ENCODE results near the gene CCDC9. TPM values are rescaled to one million over a fixed set of nuclear protein-coding genes. Genes with fewer than 3 reads are reported as not detected.

Gene CCDC9
- total and polyA plus RNA-seq, 2 experiments from 2014 or later, result 14.5 to 15.0 TPM

DNA sequence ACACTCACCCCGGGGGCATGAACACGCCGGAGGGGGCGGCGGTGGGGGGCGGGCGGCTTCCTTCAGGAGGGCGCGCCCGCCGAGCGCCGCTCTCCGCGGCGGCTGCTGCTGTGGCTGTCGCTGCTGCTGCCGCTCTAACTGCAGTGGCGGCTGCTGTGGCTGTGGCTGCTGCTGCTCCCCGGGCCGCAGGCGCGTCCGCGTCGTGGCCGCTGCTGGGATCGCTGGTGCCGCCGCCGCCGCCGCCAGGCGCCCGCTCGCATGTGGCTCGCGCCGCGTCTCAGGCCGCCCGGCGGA is 25.5 kb upstream of the CCDC9 start, which contains the start of gene BBC3:
Gene BBC3 (minus strand): TSS at position 279 of the 294 bp plus-strand sequence. CDS start 2,768 bp downstream, outside the sequence.
- Histone ChIP-seq H3K4me1 (ENCODE audit: insufficient read depth) (peaks cover 33% of the 10 kb centered on the region), H3K27me3 (ENCODE audit: insufficient read depth) (peaks cover 11% of the 10 kb centered on the region), H3K36me3 (ENCODE audit: insufficient read depth) (no peaks in the 10 kb centered on the region), H4K20me1 (replicated peaks; ENCODE audit: insufficient read depth) (no peaks in the 10 kb centered on the region; the same call in 1 of the 2 replicates), H3K4me2 (peak within 1 kb of the TSS; percentile 95), H3K9me2 (ENCODE audit: insufficient read depth) (no peaks in the 10 kb centered on the region), H3K27ac (ENCODE audit: low read depth) (peak within 1 kb of the TSS; percentile 96), H3F3A (replicated peaks; ENCODE audit: low read depth) (peaks cover 27% of the 10 kb centered on the region), H3K79me2 (replicated peaks; ENCODE audit: insufficient read depth) (peaks cover 24% of the 10 kb centered on the region), H2AFZ (peak within 1 kb of the TSS; percentile 66; the same call in 1 of the 2 replicates), H3K4me3 (peak within 1 kb of the TSS; percentile 96)
- Mint-ChIP-seq H3K9me3 (no peaks in the 10 kb centered on the region), H3K4me1 (peaks cover 17% of the 10 kb centered on the region), H3K27me3 (ENCODE audit: insufficient read depth, low read depth, poor library complexity) (peaks cover 21% of the 10 kb centered on the region), H3K4me3 (peak within 1 kb of the TSS; percentile 71), H3K27ac (peak within 1 kb of the TSS; percentile 80), H3K36me3 (ENCODE audit: low read depth) (no peaks in the 10 kb centered on the region; the same call in 2 of the 3 replicates)
- peak; percentile 0; the same call in 2 of the 3 replicates for ATAC-seq
- no peak for DNase-seq (ENCODE audit: low spot score)
- TF ChIP-seq, protein P1, sequence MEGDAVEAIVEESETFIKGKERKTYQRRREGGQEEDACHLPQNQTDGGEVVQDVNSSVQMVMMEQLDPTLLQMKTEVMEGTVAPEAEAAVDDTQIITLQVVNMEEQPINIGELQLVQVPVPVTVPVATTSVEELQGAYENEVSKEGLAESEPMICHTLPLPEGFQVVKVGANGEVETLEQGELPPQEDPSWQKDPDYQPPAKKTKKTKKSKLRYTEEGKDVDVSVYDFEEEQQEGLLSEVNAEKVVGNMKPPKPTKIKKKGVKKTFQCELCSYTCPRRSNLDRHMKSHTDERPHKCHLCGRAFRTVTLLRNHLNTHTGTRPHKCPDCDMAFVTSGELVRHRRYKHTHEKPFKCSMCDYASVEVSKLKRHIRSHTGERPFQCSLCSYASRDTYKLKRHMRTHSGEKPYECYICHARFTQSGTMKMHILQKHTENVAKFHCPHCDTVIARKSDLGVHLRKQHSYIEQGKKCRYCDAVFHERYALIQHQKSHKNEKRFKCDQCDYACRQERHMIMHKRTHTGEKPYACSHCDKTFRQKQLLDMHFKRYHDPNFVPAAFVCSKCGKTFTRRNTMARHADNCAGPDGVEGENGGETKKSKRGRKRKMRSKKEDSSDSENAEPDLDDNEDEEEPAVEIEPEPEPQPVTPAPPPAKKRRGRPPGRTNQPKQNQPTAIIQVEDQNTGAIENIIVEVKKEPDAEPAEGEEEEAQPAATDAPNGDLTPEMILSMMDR (conservative IDR thresholded peaks at IDR 0.05; ENCODE audit: low read depth in 2 of 2), result no peak
- peak; percentile 4; the same call in 1 of the 2 replicates for TF ChIP-seq POLR2AphosphoS5 (IDR thresholded peaks at IDR 0.05; ENCODE audit: low read depth)

DNA sequence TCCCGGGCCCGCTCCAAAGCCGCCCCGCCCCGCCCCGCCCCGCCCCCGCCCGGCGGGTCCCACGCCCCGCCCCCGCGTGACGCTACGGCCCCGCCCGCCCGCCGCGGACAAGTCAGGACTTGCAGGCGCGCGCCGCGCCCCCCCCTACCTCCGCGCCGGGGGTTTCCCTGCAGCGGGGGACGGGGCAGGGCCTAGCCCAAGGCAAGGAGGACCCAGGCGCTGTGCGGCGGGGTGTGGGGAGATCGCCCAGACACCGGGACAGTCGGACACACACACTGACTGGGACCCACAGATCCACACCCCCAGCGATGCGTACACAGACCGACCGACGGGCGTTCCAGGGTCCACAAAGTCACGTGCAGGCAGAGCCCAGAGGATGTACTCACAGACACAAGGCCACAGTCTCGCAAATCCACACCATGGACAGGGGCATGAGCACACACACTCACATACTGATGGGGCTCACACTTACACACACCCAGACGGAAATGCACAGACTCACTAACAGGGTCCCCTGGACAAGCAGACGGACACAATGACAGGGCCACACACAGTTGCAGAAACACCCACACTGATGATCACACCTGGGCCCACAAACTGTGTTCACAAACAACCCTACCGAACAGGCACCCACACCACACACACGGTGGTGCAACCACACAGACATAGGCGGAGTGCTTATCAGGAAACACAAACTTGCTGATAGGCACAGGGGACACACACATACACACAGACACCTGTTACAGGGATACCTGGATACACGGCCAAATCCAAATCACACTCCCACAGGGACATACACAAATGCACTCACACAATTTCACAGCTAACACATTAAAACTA is 24.9 kb upstream of the CCDC9 start:
- peaks cover 24% of the 10 kb centered on the region for H3K79me2 ChIP-seq (replicated peaks; ENCODE audit: insufficient read depth)
- H3F3A ChIP-seq (replicated peaks; ENCODE audit: low read depth), result peaks cover 27% of the 10 kb centered on the region
- no peaks in the 10 kb centered on the region for H3K9me3 Mint-ChIP-seq
- no peaks in the 10 kb centered on the region; the same call in 1 of the 2 replicates for H4K20me1 ChIP-seq (replicated peaks; ENCODE audit: insufficient read depth)
- DNase-seq (ENCODE audit: low spot score) (peak; percentile 85), ATAC-seq (peak; percentile 4)
- H3K4me1 ChIP-seq (ENCODE audit: insufficient read depth), result peaks cover 33% of the 10 kb centered on the region
- no peaks in the 10 kb centered on the region for H3K9me2 ChIP-seq (ENCODE audit: insufficient read depth)
- peak overlapping the region; percentile 71 for H3K4me3 Mint-ChIP-seq
- H3K27ac Mint-ChIP-seq, result peak overlapping the region; percentile 80
- H3K4me3 ChIP-seq, result peak overlapping the region; percentile 57
- H3K36me3 ChIP-seq (ENCODE audit: insufficient read depth), result no peaks in the 10 kb centered on the region
- peaks cover 17% of the 10 kb centered on the region for H3K4me1 Mint-ChIP-seq
- peak overlapping the region; percentile 79 for H3K4me2 ChIP-seq
- no peaks in the 10 kb centered on the region; the same call in 2 of the 3 replicates for H3K36me3 Mint-ChIP-seq (ENCODE audit: low read depth)
- H3K27me3 ChIP-seq (ENCODE audit: insufficient read depth), result peaks cover 11% of the 10 kb centered on the region
- peak overlapping the region; percentile 96 for H3K27ac ChIP-seq (ENCODE audit: low read depth)
- H3K27me3 Mint-ChIP-seq (ENCODE audit: insufficient read depth, low read depth, poor library complexity), result peaks cover 21% of the 10 kb centered on the region
- H2AFZ ChIP-seq, result peak overlapping the region; percentile 66; the same call in 1 of the 2 replicates
- TF ChIP-seq, protein P2, sequence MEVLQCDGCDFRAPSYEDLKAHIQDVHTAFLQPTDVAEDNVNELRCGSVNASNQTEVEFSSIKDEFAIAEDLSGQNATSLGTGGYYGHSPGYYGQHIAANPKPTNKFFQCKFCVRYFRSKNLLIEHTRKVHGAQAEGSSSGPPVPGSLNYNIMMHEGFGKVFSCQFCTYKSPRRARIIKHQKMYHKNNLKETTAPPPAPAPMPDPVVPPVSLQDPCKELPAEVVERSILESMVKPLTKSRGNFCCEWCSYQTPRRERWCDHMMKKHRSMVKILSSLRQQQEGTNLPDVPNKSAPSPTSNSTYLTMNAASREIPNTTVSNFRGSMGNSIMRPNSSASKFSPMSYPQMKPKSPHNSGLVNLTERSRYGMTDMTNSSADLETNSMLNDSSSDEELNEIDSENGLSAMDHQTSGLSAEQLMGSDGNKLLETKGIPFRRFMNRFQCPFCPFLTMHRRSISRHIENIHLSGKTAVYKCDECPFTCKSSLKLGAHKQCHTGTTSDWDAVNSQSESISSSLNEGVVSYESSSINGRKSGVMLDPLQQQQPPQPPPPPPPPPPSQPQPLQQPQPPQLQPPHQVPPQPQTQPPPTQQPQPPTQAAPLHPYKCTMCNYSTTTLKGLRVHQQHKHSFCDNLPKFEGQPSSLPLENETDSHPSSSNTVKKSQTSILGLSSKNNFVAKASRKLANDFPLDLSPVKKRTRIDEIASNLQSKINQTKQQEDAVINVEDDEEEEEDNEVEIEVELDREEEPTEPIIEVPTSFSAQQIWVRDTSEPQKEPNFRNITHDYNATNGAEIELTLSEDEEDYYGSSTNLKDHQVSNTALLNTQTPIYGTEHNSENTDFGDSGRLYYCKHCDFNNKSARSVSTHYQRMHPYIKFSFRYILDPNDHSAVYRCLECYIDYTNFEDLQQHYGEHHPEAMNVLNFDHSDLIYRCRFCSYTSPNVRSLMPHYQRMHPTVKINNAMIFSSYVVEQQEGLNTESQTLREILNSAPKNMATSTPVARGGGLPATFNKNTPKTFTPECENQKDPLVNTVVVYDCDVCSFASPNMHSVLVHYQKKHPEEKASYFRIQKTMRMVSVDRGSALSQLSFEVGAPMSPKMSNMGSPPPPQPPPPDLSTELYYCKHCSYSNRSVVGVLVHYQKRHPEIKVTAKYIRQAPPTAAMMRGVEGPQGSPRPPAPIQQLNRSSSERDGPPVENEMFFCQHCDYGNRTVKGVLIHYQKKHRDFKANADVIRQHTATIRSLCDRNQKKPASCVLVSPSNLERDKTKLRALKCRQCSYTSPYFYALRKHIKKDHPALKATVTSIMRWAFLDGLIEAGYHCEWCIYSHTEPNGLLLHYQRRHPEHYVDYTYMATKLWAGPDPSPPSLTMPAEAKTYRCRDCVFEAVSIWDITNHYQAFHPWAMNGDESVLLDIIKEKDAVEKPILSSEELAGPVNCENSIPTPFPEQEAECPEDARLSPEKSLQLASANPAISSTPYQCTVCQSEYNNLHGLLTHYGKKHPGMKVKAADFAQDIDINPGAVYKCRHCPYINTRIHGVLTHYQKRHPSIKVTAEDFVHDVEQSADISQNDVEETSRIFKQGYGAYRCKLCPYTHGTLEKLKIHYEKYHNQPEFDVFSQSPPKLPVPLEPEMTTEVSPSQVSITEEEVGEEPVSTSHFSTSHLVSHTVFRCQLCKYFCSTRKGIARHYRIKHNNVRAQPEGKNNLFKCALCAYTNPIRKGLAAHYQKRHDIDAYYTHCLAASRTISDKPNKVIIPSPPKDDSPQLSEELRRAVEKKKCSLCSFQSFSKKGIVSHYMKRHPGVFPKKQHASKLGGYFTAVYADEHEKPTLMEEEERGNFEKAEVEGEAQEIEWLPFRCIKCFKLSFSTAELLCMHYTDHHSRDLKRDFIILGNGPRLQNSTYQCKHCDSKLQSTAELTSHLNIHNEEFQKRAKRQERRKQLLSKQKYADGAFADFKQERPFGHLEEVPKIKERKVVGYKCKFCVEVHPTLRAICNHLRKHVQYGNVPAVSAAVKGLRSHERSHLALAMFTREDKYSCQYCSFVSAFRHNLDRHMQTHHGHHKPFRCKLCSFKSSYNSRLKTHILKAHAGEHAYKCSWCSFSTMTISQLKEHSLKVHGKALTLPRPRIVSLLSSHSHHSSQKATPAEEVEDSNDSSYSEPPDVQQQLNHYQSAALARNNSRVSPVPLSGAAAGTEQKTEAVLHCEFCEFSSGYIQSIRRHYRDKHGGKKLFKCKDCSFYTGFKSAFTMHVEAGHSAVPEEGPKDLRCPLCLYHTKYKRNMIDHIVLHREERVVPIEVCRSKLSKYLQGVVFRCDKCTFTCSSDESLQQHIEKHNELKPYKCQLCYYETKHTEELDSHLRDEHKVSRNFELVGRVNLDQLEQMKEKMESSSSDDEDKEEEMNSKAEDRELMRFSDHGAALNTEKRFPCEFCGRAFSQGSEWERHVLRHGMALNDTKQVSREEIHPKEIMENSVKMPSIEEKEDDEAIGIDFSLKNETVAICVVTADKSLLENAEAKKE (CRISPR knock-in tag; IDR thresholded peaks at IDR 0.05), result no peak
- TF ChIP-seq ZNF331 (CRISPR knock-in tag; IDR thresholded peaks at IDR 0.05; ENCODE audit: low read depth) (no peak), POLR2AphosphoS5 (IDR thresholded peaks at IDR 0.05; ENCODE audit: low read depth) (peak; percentile 59), EZH2 (IDR thresholded peaks at IDR 0.05; ENCODE audit: low read depth, unreplicated experiment) (no peak), JUNB (IDR thresholded peaks at IDR 0.05; ENCODE audit: unreplicated experiment) (no peak), EZH2phosphoT487 (IDR thresholded peaks at IDR 0.05; ENCODE audit: unreplicated experiment) (no peak), REST (IDR thresholded peaks at IDR 0.05; ENCODE audit: unreplicated experiment) (peak; percentile 67)

Data from GM23338 (cell line).